Activated gamma-delta T cell (primary cell): ENCODE data around the gene TMIGD2.
"Not testable (repeated sequence)": the region's sequence is repeated elsewhere in the genome, so short reads cannot be mapped to it uniquely, and the experiment has no call there.

ENCODE experiments used
- DNase-seq: peaks from one replicate; lab custom pipeline; 2025; lab: John Stamatoyannopoulos, UW
- total RNA-seq, 2 donors: gene quantifications; one replicate each; lab custom pipeline; 2026; lab: John Stamatoyannopoulos, UW

The TMIGD2 gene, protein sequence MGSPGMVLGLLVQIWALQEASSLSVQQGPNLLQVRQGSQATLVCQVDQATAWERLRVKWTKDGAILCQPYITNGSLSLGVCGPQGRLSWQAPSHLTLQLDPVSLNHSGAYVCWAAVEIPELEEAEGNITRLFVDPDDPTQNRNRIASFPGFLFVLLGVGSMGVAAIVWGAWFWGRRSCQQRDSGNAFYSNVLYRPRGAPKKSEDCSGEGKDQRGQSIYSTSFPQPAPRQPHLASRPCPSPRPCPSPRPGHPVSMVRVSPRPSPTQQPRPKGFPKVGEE
- total RNA-seq, result 10.9 to 15.7 reads per million in 2 donors

DNA sequence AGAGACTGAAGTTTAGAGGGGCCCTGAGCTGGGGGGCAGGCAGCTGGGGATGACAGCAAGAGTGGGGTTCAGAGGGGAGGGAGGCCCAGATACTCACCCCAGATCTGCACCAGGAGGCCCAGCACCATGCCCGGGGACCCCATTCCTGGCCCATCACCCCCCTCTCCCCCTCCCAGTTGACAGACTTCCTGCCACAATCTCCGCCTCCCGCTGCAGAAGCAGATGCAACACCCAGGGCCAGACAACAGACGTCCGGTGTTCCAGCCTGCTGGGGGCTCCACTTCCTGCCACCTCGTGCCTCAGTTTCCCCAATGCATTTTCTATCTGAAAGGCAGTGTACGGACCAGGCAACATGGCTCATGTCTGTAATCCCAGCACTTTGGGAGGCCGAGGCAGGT is at the start of gene TMIGD2:
Gene TMIGD2, minus strand, starts transcription at position 147 of the 398 bp plus-strand sequence. Its CDS starts 4 bp downstream, at position 143.
- DNase-seq, result no peak

DNA sequence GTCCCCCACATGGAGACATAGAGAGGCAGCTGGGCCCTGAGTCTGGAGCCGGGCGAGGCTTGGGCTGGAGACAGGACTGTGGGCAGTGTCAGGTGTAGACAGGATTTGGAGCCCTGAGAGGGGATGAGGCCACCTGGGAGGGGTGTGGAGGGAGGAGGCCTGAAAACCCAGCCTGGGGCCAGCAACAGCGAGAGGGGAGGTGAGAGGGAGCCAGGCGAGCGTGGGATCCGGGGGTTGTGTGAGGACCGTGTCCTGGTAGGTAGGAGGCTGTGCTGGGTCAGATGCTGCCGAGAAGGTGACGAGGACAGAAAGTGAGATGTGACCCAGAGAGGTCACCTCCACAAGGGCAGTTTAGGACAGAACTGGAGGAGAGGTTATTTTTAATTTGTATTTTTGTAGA is 48.5 kb upstream of the TMIGD2 start:
- no peak for DNase-seq

DNA sequence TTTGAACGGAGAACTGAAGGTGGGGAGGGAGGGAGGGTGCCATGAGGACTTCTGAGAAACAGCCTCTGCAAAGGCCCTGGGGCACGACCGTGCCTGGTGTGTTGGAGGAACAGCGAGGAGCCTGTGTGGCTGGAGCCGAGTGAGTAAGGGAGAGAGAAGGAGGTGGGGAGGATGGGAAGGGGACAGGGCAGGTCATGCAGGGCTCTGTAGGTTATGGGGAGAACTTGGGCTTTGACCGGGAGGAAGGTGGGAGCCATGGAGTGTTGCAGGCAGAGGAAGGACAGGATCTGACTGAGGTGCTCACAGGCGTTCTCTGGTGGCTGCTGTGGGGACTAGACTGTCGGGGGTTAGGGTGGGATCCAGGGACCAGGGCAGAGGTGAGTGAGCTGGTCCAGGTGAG is 47.9 kb upstream of the TMIGD2 start:
- DNase-seq, result no peak

GRCh38 chr19:4349225-4349624 is 47.0 kb upstream of the TMIGD2 start:
- DNase-seq, result not testable (repeated sequence)

DNA sequence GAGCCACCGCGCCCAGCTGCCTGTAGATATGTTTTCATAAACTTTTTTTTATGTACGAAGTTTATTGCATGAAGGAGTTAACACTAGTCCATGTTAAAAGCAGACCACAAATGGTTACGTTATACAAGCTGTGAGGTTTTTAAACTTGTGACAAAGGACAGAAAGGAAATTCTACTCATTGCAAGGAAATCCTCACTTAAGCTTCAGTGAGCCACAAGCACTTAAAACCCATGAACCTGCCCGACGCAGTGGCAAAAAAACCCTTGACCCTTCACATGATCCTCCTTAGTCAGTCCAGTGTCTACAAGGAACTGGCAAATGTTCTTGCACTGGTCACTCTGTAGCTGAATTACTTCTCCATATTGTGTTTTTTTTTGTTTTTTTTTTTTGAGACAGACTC is 45.3 kb upstream of the TMIGD2 start:
- DNase-seq, result no peak

DNA sequence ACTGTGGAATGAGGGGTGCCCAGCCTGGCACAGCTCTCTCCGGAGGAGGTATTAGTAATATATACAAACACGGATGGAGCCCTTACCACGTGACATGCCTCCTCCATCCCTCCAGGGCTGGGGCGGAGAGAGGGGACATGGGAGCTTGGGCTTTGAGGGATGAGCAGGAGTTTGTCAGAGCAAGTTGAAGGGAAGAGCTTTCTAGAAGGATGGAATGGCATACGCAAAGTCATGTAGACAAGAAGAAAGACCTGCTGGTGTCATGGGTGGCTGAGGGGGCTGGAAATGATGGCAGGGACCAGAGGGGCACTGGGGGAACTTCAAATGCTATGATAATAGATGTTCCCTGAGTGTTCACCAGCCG is 43.8 kb upstream of the TMIGD2 start:
- no peak for DNase-seq

GRCh38 chr19:4345342-4346019 is 43.3 kb upstream of the TMIGD2 start:
- DNase-seq, result no peak

GRCh38 chr19:4343370-4344307 is 41.5 kb upstream of the TMIGD2 start, which contains the start of gene MPND:
Gene MPND (plus strand): TSS chr19:4343562. CDS start chr19:4343594, 32 bp downstream.
- DNase-seq, result peak; percentile 88

DNA sequence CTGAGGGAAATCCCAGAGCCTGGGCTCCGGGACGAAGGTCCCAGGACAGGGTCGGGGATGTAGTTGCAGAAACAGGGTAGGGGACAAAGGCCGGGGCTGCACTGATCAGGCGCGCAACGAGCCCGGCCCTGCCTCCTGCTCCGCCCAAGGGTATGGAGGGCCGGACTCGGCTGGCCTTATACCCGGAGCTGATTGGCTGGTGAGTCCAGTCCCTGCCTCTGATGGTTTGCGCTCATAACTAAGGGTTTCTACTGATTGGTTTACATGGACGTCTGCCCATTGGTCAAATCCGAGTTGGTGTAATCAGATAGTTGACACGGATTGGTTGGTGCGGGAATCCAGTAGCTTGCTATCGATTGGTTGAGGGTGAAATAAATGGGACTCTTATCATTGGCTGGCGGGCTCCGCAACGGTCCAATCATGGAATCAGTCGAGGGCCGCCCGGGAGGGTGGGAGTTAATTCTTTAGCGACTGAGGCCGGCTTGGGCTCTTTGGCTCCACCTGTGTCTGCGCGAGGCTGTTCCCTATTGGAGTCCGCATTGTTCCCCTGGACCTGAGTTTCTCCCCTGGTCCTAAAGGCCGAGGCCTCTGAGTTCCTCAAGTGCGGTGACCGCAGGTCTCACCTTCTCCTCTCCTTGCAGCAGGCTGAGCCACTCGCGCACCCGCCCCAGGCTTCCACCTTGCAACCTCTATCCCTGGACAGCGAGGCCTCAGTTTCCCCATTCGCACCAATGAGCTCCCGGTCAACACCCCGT is 40.6 kb upstream of the TMIGD2 start:
- DNase-seq, result peak; percentile 60

DNA sequence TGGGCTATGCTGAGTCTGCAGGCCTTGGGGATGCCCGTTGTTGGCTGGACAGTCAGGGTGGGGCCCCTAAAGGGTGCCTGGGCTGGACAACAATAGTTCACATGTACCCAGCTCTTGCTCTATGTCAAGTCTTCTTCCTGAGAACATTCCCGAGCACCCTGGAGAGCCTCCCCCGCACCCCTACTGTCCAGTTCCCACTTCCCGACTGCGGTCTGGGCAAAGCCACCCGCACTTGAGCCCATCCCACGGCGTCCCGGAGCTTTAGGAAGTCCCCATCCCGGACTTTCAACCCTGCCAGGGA is 40.1 kb upstream of the TMIGD2 start:
- DNase-seq, result no peak

DNA sequence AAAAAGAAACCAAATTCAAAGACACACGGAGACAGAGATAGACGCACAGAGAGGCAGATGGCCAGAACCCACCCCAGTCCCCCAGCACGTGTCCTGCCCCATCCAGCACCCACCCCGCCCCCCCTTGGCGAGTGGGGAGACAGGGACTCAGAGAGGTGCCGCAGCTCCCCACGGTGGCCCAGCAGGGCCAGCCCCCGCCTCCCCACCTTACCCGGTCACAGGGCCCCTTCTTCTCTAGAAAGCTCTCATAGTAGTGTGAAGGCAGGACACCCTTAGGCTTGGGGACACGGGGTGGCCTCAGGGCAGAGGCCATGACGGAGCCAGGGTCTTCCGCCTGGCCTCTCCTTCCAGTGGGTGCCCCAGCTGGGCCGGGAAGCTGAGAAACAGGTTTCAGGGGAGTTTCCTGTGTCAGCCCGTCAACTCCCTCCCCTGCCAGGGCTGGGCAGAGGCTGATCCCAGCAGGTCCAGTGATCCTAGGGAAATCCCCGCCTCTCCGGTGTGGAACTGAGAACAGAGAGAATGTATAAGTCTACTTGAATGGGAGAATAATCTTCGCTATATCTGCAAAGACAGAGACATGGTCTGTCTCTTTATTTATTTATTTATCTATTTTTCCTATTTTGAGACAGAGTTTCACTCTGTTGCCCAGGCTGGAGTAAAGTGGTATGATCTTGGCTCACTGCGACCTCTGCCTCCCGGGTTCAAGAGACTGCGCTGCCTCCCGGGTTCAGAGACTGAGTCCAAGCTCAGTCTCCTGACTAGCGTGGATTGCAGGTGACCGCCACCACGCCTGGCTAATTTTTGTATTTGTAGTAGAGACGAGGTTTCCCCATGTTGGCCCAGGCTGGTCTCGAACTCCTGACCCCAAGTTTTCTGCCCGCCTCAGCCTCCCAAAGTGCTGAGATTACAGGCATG is 36.5 kb upstream of the TMIGD2 start, which contains the start of gene STAP2:
Gene STAP2, minus strand, starts transcription at position 387 of the 915 bp plus-strand sequence. Its CDS starts 74 bp downstream, at position 313.
- DNase-seq, result no peak

DNA sequence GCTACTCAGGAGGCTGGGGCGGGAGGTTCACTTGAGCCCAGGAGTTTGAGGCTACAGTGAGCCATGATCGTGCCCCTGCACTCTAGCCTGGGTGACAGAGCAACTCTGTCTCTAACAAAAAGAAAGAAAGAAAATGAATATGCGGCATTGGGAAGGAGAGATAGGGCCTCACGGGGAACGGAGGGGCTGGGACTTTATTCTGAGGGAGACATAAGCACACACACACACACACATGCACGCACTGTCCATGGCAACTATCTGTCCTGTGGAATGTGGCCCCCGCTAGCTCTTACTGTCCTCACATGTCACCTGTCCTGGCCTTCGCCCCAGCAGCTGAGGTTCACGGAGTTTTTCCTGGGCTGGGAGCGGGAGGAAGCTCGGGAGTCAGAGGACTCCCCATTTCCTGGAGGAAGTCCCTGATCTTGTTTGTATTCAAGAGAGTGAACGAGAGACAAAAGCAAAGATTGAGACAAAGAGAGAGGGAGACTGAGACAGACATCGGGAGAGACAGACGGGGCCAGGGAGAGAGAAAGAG is 35.8 kb upstream of the TMIGD2 start:
- DNase-seq, result no peak

- DNase-seq, result no peak
These were observed 32.9 kb upstream of the TMIGD2 start for GRCh38 chr19:4334929-4335570.

DNA sequence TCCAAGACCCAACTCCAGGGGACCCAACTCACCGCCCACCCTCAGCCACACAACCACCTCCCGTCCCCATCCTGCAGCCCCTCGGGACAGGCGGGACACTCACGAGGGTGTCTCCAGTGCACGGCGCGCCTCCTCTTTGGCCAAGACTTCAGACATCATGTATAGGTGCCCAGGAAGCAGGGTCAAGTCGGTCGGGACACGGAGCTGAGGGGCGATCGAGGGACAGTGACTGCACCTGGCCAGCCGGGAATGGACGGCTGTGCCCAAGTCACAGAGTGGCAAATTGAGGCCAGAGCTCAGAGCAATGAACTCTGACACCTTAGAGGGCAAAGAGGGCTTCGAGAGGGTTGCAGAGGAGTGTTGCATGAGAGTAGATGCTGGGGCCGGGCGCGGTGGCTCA is 27.7 kb upstream of the TMIGD2 start:
- DNase-seq, result no peak

- not testable (repeated sequence) for DNase-seq
These were observed 26.9 kb upstream of the TMIGD2 start for GRCh38 chr19:4328991-4329681.

DNA sequence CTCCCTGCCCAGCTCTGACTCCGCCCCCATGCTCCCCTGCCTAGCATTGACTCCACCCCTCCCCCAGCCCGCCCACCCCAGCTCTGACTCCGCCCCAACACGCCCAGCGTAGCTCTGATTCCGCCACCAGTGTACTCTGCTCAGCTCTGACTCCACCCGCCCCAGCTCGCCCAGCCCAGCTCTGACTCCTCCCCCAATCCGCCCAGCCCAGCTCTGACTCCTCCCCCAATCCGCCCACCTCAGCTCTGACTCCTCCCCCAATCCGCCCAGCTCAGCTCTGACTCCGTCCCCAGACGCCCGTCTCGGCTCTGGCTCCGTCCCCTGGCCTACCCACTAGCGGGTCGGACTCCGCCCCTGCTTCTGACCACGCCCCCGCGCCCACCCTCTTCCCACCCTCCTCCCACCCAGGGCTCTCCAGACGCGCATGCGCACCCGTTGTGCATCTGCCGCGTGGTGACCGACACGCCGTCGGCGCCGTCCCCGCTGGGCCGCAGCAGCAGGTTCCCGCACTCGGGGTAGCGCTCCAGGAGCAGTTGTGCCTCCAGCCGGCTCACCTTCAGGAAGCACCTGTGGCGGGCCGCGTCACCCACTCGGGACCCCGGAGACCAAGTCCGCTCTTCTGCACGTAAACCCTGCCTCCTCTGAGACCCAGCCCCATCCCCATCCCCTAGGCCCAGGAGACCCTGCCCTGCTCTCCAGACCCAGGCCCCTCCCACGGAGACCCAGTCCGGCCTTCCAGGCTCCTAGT is 26.2 kb upstream of the TMIGD2 start:
- DNase-seq, result peak; percentile 93

- DNase-seq, result no peak
These were observed 25.7 kb upstream of the TMIGD2 start for GRCh38 chr19:4327877-4328242.

GRCh38 chr19:4327252-4327876 is 25.2 kb upstream of the TMIGD2 start:
- no peak for DNase-seq
